Chondrocyte (in vitro differentiated cells): ENCODE data around the gene BMP8B. TPM values are rescaled to one million over a fixed set of nuclear protein-coding genes. Genes with fewer than 3 reads are reported as not detected.
"Not testable (repeated sequence)": the region's sequence is repeated elsewhere in the genome, so short reads cannot be mapped to it uniquely, and the experiment has no call there.

Experiments used
- DNase-seq: peaks from one replicate; pipeline ENCODE4 v3.0.0; 2021; ENCODE audit warnings: mixed read lengths, low spot score
- H3K27ac Mint-ChIP-seq: one replicate; pipeline ENCODE4 v1.8.0; 2021; ENCODE audit warnings: mild to moderate bottlenecking, moderate library complexity, mixed read lengths; ENCODE audit not compliant: unreplicated experiment
- H3K27me3 Mint-ChIP-seq: 2 replicates; pipeline ENCODE4 v1.8.0; 2021; ENCODE audit warnings: low read depth, mixed read lengths
- H3K36me3 Mint-ChIP-seq: 2 replicates; pipeline ENCODE4 v1.8.0; 2021; ENCODE audit warnings: low read depth, mixed read lengths
- H3K4me1 Mint-ChIP-seq: 2 replicates; pipeline ENCODE4 v1.8.0; 2021; ENCODE audit warnings: low read depth, mild to moderate bottlenecking, mixed read lengths
- H3K4me3 Mint-ChIP-seq: one replicate; pipeline ENCODE4 v1.8.0; 2021; ENCODE audit warnings: mild to moderate bottlenecking, moderate library complexity, mixed read lengths; ENCODE audit not compliant: unreplicated experiment
- H3K9me3 Mint-ChIP-seq: 2 replicates; pipeline ENCODE4 v1.8.0; 2021; ENCODE audit warnings: low read depth, mixed read lengths
- total RNA-seq: library from RNA; stranded (reverse); gene quantifications from 3 replicates; pipeline ENCODE4 v1.2.1, GENCODE V29; 2021
- TF ChIP-seq, protein P1 (sequence below): fragments of 200-600 bp; sonication (generic); IDR thresholded peaks from 2 replicates; pipeline ENCODE4 v1.5.0; 2021; ENCODE audit warnings: antibody characterized with exemption, mild to moderate bottlenecking, moderate library complexity

The BMP8B gene
- total RNA-seq, 1 donor from 2014 or later = 0.25 TPM

DNA sequence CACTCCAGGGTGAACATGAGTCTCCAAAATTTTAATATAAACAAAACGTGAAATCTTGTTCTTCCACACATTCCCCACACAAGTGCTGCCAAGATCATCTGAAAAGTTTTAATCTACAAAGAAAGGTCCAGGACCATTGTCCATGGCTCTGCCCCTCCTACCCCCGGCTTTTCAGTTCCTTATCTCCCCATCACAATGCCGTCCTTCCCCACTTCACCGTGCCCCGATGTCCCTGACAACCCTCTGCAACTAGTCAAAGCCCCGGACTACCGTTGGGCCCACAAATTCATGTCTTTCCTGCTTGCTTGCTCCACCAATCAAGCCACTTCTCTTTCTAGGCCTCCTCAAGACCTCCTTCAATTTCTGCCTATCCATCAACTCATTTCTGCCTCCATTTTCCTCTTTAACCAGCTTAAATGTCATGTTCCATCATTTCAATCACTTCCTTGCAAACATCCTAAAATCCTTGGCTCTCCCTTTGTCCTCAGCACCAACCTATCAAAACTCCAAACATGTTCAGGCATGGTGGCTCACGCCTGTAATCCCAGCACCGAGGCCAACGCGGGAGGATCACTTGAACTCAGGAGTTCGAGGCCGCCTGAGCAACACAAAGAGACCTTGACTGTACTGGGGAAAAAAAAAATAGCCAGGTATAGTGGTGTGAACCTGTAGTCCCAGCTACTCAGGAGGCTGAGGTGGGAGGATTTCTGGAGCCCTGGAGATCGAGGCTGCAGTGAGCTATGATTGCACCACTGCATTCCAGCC is 14.0 kb upstream of the BMP8B start:
- peak; percentile 51 for DNase-seq
- H3K27ac Mint-ChIP-seq = no peak overlapping the region
- H3K4me1 Mint-ChIP-seq = peaks cover 8% of the 10 kb centered on the region
- H3K36me3 Mint-ChIP-seq = peaks cover 6% of the 10 kb centered on the region
- H3K9me3 Mint-ChIP-seq = peaks cover 9% of the 10 kb centered on the region
- H3K4me3 Mint-ChIP-seq = no peak overlapping the region
- no peaks in the 10 kb centered on the region for H3K27me3 Mint-ChIP-seq
- TF ChIP-seq, protein P1, sequence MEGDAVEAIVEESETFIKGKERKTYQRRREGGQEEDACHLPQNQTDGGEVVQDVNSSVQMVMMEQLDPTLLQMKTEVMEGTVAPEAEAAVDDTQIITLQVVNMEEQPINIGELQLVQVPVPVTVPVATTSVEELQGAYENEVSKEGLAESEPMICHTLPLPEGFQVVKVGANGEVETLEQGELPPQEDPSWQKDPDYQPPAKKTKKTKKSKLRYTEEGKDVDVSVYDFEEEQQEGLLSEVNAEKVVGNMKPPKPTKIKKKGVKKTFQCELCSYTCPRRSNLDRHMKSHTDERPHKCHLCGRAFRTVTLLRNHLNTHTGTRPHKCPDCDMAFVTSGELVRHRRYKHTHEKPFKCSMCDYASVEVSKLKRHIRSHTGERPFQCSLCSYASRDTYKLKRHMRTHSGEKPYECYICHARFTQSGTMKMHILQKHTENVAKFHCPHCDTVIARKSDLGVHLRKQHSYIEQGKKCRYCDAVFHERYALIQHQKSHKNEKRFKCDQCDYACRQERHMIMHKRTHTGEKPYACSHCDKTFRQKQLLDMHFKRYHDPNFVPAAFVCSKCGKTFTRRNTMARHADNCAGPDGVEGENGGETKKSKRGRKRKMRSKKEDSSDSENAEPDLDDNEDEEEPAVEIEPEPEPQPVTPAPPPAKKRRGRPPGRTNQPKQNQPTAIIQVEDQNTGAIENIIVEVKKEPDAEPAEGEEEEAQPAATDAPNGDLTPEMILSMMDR = no peak

- no peak for DNase-seq
- peaks cover 2% of the 10 kb centered on the region for H3K27me3 Mint-ChIP-seq
- H3K36me3 Mint-ChIP-seq = peaks cover 3% of the 10 kb centered on the region
- H3K9me3 Mint-ChIP-seq = peaks cover 6% of the 10 kb centered on the region
- TF ChIP-seq, protein P1 = no peak
- H3K27ac Mint-ChIP-seq = no peak overlapping the region
- H3K4me3 Mint-ChIP-seq = no peak overlapping the region
- H3K4me1 Mint-ChIP-seq = peaks cover 8% of the 10 kb centered on the region
Measured at GRCh38 chr1:39800471-39800835, 11.8 kb upstream of the BMP8B start.

GRCh38 chr1:39799770-39800470 is 11.3 kb upstream of the BMP8B start:
- no peak for DNase-seq
- TF ChIP-seq, protein P1 = peak; percentile 82
- peaks cover 8% of the 10 kb centered on the region for H3K4me1 Mint-ChIP-seq
- H3K36me3 Mint-ChIP-seq = peaks cover 2% of the 10 kb centered on the region
- no peak overlapping the region for H3K27ac Mint-ChIP-seq
- peaks cover 2% of the 10 kb centered on the region for H3K27me3 Mint-ChIP-seq
- H3K4me3 Mint-ChIP-seq = no peak overlapping the region
- H3K9me3 Mint-ChIP-seq = peaks cover 3% of the 10 kb centered on the region

DNA sequence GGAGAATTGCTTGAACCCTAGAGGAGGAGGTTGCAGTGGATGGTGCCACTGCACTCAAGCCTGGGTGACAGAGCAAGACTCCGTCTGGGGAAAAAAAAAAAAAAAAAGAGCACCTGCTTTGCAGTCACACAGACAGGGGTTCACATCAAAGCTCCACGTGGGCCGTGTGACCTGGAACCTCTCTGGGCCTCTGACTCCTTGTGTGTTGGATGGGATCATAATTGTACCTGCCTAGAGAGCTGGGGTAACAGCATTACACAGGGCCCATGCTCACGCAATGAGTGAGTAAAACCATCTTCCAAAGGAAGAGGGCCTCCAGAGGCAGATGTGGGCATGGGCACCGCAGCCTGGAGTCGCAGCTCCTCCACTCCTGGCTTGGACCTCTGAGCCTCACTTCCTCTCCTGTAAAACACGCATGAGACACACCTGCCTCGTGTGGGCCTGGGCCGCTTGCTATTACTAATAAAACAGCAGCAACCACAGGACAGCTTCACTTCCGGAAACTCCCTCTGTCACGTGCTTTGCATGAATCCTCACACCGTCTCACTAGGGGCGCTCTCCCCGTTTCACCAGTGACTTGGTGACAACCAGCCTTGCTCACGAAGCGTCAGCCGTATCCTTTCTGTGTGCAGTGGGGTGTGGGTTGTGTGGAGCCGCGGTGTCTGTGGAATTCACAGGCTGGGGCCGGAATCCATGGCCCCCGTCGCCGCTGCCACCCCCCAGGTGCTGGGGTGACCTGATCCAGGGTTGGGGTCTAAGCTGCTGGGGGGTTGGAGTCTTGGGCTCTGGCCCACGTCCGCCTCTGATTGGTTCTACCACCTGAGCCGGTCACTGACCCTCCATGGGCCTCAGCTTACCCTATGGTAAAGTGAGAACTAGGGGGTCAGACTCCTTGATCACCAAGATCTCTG is 10.4 kb upstream of the BMP8B start:
- H3K36me3 Mint-ChIP-seq, H3K27me3 Mint-ChIP-seq, H3K27ac Mint-ChIP-seq, H3K4me1 Mint-ChIP-seq, H3K9me3 Mint-ChIP-seq, H3K4me3 Mint-ChIP-seq: not testable (repeated sequence)
- DNase-seq = peak; percentile 20

DNA sequence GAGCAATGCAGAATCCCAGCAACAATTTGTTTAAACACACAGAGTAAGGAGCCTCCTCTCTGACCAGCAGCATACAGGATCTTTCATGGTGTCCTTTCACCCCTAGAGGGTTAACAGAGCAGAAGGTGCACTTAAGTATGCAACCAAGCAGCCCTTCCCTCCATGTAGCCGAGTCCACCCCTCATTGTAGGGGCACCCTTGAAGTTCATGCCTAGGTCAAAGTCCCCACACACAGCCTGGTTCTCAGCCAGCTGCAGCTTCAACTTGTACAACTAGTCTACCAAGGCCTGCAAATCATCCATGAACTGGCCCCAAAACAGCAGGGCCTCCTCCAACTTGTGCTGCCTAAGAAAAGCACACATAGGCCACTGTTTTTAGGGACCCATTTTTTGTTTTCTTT is 7.0 kb upstream of the BMP8B start:
- Mint-ChIP-seq H3K9me3 (no peaks in the 10 kb centered on the region), H3K27me3 (peaks cover 29% of the 10 kb centered on the region), H3K4me1 (peaks cover 8% of the 10 kb centered on the region), H3K27ac (no peak overlapping the region), H3K36me3 (no peaks in the 10 kb centered on the region), H3K4me3 (no peak overlapping the region)
- DNase-seq = no peak
- TF ChIP-seq, protein P1 = no peak
